ENCODE measurements around the gene NCAM2. TPM values are rescaled to one million over a fixed set of nuclear protein-coding genes. Genes with fewer than 3 reads are reported as not detected.
A peak's percentile ranks its signal among the peaks of the same experiment; 100 is the strongest.

Gene NCAM2
- total RNA-seq, 1 donor from 2014 or later, result 0.84 TPM

DNA sequence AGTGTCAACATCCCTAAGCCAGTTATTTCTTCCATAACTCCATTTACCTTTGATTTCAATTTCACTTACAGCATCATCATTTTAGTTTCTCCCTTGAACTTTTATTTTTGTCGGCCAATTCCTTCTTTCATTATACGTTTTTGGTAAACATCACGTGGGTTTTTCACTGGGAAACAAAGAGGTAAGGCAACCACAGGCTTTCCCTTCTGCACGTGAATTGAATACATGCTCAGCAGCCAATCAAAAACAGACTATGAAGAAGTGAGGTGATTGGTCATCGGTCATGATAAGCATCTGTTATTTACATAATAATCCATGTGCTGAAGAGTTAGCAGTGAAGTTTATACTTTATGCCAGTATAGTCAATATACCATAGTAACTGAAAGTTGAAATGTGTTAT is 98.7 kb downstream of the NCAM2 start:
- Histone ChIP-seq H3K4me3 (no peak overlapping the region), H2AFZ (replicated peaks) (no peak overlapping the region), H3K27me3 (no peaks in the 10 kb centered on the region), H3K9ac (no peak overlapping the region), H3K79me2 (ENCODE audit: low read depth) (no peaks in the 10 kb centered on the region), H3K4me2 (no peak overlapping the region), H3K9me3 (ENCODE audit: low read depth) (no peaks in the 10 kb centered on the region), H3K36me3 (no peaks in the 10 kb centered on the region), H3K4me1 (no peaks in the 10 kb centered on the region), H3F3A (ENCODE audit: low read depth) (no peaks in the 10 kb centered on the region), H3K27ac (no peak overlapping the region), H4K20me1 (ENCODE audit: low read depth) (no peaks in the 10 kb centered on the region)
- TF ChIP-seq EZH2phosphoT487 (IDR thresholded peaks at IDR 0.05) (no peak), EZH2 (IDR thresholded peaks at IDR 0.05) (no peak)
- TF ChIP-seq, protein P1, sequence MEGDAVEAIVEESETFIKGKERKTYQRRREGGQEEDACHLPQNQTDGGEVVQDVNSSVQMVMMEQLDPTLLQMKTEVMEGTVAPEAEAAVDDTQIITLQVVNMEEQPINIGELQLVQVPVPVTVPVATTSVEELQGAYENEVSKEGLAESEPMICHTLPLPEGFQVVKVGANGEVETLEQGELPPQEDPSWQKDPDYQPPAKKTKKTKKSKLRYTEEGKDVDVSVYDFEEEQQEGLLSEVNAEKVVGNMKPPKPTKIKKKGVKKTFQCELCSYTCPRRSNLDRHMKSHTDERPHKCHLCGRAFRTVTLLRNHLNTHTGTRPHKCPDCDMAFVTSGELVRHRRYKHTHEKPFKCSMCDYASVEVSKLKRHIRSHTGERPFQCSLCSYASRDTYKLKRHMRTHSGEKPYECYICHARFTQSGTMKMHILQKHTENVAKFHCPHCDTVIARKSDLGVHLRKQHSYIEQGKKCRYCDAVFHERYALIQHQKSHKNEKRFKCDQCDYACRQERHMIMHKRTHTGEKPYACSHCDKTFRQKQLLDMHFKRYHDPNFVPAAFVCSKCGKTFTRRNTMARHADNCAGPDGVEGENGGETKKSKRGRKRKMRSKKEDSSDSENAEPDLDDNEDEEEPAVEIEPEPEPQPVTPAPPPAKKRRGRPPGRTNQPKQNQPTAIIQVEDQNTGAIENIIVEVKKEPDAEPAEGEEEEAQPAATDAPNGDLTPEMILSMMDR (IDR thresholded peaks at IDR 0.05), result no peak
- no peaks in the 10 kb centered on the region for H3K9me3 Mint-ChIP-seq
- no peak overlapping the region for H3K27ac Mint-ChIP-seq
- H3K36me3 Mint-ChIP-seq, result no peaks in the 10 kb centered on the region
- no peak for DNase-seq (ENCODE audit: low spot score)
- H3K27me3 Mint-ChIP-seq (ENCODE audit: insufficient read depth, low read depth), result no peaks in the 10 kb centered on the region
- no peaks in the 10 kb centered on the region for H3K4me1 Mint-ChIP-seq
- H3K4me3 Mint-ChIP-seq, result no peak overlapping the region

DNA sequence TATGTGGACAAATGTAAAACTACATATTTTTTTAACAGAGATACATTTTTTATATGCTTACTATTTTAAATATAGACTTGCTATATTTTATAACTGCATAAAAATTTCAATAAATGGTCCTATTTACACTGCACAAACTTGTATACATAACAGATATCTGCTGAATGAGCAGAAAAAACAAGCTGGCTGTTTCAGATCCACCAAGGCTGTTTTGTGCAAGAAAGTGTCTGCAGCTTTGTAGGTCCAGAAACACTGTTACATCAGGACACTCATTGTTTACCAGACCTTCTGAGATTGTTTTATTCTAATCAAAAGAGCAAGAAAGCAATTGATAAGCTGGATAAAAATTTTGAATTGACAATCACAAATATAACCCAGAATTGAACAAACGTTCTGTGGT is 99.3 kb downstream of the NCAM2 start:
- TF ChIP-seq EZH2phosphoT487 (IDR thresholded peaks at IDR 0.05) (no peak), EZH2 (IDR thresholded peaks at IDR 0.05) (no peak)
- TF ChIP-seq, protein P1 (IDR thresholded peaks at IDR 0.05), result no peak

DNA sequence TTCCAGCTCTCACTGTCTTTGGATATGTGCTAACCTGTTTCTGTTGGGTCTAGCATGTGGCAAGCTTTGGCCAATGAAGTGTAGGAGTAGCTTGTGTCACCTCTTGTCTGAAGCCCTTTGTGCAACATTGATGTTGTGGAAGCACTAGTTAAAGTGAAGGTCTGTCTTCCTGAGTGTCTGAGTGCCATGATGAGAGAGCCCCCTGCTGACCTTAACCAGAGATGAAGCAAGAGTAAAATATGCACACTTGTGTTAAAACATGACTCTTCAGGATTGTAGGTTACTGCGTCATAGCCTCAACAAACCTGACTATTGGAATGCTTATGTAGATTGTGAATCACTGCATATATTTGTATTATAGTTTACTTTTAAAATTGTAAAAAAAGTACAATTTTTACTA is 103.7 kb downstream of the NCAM2 start:
- no peak overlapping the region for H3K27ac Mint-ChIP-seq
- Histone ChIP-seq H3F3A (ENCODE audit: low read depth) (no peaks in the 10 kb centered on the region), H3K9ac (no peak overlapping the region), H3K79me2 (ENCODE audit: low read depth) (no peaks in the 10 kb centered on the region), H3K9me3 (ENCODE audit: low read depth) (no peaks in the 10 kb centered on the region), H3K4me2 (no peak overlapping the region), H3K36me3 (no peaks in the 10 kb centered on the region), H3K27me3 (no peaks in the 10 kb centered on the region), H3K4me1 (no peaks in the 10 kb centered on the region), H3K4me3 (no peak overlapping the region), H4K20me1 (ENCODE audit: low read depth) (no peaks in the 10 kb centered on the region), H2AFZ (replicated peaks) (no peak overlapping the region), H3K27ac (no peak overlapping the region)
- TF ChIP-seq, protein P1 (IDR thresholded peaks at IDR 0.05), result peak; percentile 52
- no peak for TF ChIP-seq EZH2phosphoT487 (IDR thresholded peaks at IDR 0.05)
- TF ChIP-seq EZH2 (IDR thresholded peaks at IDR 0.05), result no peak
- no peaks in the 10 kb centered on the region for H3K27me3 Mint-ChIP-seq (ENCODE audit: insufficient read depth, low read depth)
- no peaks in the 10 kb centered on the region for H3K9me3 Mint-ChIP-seq
- H3K36me3 Mint-ChIP-seq, result no peaks in the 10 kb centered on the region
- peak; percentile 57 for DNase-seq (ENCODE audit: low spot score)
- no peak overlapping the region for H3K4me3 Mint-ChIP-seq
- H3K4me1 Mint-ChIP-seq, result peaks cover 23% of the 10 kb centered on the region

More for the DNA sequence above, 99.3 kb downstream of the NCAM2 start:
- H3K27ac Mint-ChIP-seq, result no peak overlapping the region
- no peaks in the 10 kb centered on the region for H3F3A ChIP-seq (ENCODE audit: low read depth)
- no peaks in the 10 kb centered on the region for H3K9me3 ChIP-seq (ENCODE audit: low read depth)
- DNase-seq (ENCODE audit: low spot score), result no peak
- H4K20me1 ChIP-seq (ENCODE audit: low read depth), result no peaks in the 10 kb centered on the region
- H3K79me2 ChIP-seq (ENCODE audit: low read depth), result no peaks in the 10 kb centered on the region
- H3K27me3 ChIP-seq, result no peaks in the 10 kb centered on the region
- no peaks in the 10 kb centered on the region for H3K36me3 ChIP-seq
- H3K4me2 ChIP-seq, result no peak overlapping the region
- no peak overlapping the region for H3K4me3 Mint-ChIP-seq
- H3K4me1 ChIP-seq, result no peaks in the 10 kb centered on the region
- H3K36me3 Mint-ChIP-seq, result no peaks in the 10 kb centered on the region
- peaks cover 2% of the 10 kb centered on the region for H3K4me1 Mint-ChIP-seq
- H3K4me3 ChIP-seq, result no peak overlapping the region
- no peak overlapping the region for H3K9ac ChIP-seq
- H3K27me3 Mint-ChIP-seq (ENCODE audit: insufficient read depth, low read depth), result no peaks in the 10 kb centered on the region
- H3K9me3 Mint-ChIP-seq, result no peaks in the 10 kb centered on the region
- no peak overlapping the region for H2AFZ ChIP-seq (replicated peaks)
- no peak overlapping the region for H3K27ac ChIP-seq

All from neural progenitor cell (in vitro differentiated cells).